ENCODE measurements around the gene ST8SIA6.

GRCh38 chr10:17356820-17357219 is 97.6 kb downstream of the ST8SIA6 start:
- TF ChIP-seq POLR2AphosphoS5 (IDR thresholded peaks at IDR 0.05; ENCODE audit: low read depth, low read length) (no peak), POLR2A (IDR thresholded peaks at IDR 0.05; ENCODE audit: low read depth, low read length) (no peak)
